ENCODE data around the gene JAML. TPM values are rescaled to one million over a fixed set of nuclear protein-coding genes. Genes with fewer than 3 reads are reported as not detected.

The JAML gene
- total and polyA plus RNA-seq, 2 experiments from 2014 or later = 0.56 to 1.0 TPM

DNA sequence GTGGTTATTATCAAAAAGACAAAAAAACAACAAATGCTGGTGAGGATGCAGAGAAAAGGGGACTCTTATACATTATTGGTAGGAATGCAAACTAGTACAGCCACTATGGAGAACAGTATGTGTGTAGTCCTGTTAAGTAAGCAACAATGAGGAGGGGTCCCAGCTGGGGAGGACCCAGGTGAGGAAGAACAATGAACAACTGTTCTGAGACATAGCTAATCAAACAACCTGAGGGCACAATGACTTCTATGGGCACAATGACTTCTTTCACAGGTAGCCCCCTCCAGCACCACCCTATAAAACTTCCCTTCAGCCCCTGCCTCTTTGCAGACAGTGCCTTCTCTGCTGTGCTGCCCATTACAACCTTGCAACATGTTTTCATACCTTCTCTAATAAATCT lies 5.6 kb downstream of the JAML start (continued):
- TF ChIP-seq, protein P1, sequence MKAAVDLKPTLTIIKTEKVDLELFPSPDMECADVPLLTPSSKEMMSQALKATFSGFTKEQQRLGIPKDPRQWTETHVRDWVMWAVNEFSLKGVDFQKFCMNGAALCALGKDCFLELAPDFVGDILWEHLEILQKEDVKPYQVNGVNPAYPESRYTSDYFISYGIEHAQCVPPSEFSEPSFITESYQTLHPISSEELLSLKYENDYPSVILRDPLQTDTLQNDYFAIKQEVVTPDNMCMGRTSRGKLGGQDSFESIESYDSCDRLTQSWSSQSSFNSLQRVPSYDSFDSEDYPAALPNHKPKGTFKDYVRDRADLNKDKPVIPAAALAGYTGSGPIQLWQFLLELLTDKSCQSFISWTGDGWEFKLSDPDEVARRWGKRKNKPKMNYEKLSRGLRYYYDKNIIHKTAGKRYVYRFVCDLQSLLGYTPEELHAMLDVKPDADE (IDR thresholded peaks at IDR 0.05) = no peak
- TF ChIP-seq EZH2 (IDR thresholded peaks at IDR 0.05; ENCODE audit: low read depth, unreplicated experiment) (no peak), EZH2phosphoT487 (IDR thresholded peaks at IDR 0.05; ENCODE audit: unreplicated experiment) (no peak), NANOG (IDR thresholded peaks at IDR 0.05; ENCODE audit: borderline replicate concordance) (no peak)

DNA sequence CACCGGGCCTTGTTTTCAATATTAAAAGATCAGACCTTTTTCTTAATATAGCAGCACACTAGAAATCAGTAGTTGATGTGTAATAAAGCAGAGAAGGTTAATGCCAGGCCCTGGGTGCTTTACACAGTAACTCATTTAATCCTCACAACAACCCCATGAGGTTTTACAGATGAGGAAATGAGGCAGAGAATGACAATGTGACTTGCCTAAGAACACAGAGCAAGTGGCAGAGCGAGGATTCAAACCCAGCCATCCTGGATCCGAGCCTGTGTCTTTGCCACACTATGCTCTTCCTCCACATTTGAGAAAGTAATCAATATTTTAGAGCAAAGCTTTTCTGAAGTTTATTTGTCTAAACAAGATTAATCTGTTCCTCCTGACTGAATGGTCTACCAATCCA lies 7.2 kb downstream of the JAML start:
- Histone ChIP-seq H3K9me2 (ENCODE audit: insufficient read depth) (peaks cover 4% of the 10 kb centered on the region; the same call in 1 of the 2 replicates), H3K27ac (ENCODE audit: low read depth) (no peak overlapping the region), H3F3A (replicated peaks; ENCODE audit: low read depth) (no peaks in the 10 kb centered on the region), H3K4me2 (no peak overlapping the region), H4K20me1 (replicated peaks; ENCODE audit: insufficient read depth) (no peaks in the 10 kb centered on the region), H2AFZ (peak overlapping the region; percentile 67; the same call in 1 of the 2 replicates), H3K27me3 (ENCODE audit: insufficient read depth) (no peaks in the 10 kb centered on the region), H3K4me1 (ENCODE audit: insufficient read depth) (peaks cover 22% of the 10 kb centered on the region), H3K79me2 (replicated peaks; ENCODE audit: insufficient read depth) (no peaks in the 10 kb centered on the region), H3K36me3 (ENCODE audit: insufficient read depth) (no peaks in the 10 kb centered on the region), H3K4me3 (no peak overlapping the region)
- TF ChIP-seq, protein P2, sequence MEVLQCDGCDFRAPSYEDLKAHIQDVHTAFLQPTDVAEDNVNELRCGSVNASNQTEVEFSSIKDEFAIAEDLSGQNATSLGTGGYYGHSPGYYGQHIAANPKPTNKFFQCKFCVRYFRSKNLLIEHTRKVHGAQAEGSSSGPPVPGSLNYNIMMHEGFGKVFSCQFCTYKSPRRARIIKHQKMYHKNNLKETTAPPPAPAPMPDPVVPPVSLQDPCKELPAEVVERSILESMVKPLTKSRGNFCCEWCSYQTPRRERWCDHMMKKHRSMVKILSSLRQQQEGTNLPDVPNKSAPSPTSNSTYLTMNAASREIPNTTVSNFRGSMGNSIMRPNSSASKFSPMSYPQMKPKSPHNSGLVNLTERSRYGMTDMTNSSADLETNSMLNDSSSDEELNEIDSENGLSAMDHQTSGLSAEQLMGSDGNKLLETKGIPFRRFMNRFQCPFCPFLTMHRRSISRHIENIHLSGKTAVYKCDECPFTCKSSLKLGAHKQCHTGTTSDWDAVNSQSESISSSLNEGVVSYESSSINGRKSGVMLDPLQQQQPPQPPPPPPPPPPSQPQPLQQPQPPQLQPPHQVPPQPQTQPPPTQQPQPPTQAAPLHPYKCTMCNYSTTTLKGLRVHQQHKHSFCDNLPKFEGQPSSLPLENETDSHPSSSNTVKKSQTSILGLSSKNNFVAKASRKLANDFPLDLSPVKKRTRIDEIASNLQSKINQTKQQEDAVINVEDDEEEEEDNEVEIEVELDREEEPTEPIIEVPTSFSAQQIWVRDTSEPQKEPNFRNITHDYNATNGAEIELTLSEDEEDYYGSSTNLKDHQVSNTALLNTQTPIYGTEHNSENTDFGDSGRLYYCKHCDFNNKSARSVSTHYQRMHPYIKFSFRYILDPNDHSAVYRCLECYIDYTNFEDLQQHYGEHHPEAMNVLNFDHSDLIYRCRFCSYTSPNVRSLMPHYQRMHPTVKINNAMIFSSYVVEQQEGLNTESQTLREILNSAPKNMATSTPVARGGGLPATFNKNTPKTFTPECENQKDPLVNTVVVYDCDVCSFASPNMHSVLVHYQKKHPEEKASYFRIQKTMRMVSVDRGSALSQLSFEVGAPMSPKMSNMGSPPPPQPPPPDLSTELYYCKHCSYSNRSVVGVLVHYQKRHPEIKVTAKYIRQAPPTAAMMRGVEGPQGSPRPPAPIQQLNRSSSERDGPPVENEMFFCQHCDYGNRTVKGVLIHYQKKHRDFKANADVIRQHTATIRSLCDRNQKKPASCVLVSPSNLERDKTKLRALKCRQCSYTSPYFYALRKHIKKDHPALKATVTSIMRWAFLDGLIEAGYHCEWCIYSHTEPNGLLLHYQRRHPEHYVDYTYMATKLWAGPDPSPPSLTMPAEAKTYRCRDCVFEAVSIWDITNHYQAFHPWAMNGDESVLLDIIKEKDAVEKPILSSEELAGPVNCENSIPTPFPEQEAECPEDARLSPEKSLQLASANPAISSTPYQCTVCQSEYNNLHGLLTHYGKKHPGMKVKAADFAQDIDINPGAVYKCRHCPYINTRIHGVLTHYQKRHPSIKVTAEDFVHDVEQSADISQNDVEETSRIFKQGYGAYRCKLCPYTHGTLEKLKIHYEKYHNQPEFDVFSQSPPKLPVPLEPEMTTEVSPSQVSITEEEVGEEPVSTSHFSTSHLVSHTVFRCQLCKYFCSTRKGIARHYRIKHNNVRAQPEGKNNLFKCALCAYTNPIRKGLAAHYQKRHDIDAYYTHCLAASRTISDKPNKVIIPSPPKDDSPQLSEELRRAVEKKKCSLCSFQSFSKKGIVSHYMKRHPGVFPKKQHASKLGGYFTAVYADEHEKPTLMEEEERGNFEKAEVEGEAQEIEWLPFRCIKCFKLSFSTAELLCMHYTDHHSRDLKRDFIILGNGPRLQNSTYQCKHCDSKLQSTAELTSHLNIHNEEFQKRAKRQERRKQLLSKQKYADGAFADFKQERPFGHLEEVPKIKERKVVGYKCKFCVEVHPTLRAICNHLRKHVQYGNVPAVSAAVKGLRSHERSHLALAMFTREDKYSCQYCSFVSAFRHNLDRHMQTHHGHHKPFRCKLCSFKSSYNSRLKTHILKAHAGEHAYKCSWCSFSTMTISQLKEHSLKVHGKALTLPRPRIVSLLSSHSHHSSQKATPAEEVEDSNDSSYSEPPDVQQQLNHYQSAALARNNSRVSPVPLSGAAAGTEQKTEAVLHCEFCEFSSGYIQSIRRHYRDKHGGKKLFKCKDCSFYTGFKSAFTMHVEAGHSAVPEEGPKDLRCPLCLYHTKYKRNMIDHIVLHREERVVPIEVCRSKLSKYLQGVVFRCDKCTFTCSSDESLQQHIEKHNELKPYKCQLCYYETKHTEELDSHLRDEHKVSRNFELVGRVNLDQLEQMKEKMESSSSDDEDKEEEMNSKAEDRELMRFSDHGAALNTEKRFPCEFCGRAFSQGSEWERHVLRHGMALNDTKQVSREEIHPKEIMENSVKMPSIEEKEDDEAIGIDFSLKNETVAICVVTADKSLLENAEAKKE (CRISPR knock-in tag; IDR thresholded peaks at IDR 0.05) = no peak
- TF ChIP-seq, protein P3, sequence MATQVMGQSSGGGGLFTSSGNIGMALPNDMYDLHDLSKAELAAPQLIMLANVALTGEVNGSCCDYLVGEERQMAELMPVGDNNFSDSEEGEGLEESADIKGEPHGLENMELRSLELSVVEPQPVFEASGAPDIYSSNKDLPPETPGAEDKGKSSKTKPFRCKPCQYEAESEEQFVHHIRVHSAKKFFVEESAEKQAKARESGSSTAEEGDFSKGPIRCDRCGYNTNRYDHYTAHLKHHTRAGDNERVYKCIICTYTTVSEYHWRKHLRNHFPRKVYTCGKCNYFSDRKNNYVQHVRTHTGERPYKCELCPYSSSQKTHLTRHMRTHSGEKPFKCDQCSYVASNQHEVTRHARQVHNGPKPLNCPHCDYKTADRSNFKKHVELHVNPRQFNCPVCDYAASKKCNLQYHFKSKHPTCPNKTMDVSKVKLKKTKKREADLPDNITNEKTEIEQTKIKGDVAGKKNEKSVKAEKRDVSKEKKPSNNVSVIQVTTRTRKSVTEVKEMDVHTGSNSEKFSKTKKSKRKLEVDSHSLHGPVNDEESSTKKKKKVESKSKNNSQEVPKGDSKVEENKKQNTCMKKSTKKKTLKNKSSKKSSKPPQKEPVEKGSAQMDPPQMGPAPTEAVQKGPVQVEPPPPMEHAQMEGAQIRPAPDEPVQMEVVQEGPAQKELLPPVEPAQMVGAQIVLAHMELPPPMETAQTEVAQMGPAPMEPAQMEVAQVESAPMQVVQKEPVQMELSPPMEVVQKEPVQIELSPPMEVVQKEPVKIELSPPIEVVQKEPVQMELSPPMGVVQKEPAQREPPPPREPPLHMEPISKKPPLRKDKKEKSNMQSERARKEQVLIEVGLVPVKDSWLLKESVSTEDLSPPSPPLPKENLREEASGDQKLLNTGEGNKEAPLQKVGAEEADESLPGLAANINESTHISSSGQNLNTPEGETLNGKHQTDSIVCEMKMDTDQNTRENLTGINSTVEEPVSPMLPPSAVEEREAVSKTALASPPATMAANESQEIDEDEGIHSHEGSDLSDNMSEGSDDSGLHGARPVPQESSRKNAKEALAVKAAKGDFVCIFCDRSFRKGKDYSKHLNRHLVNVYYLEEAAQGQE (IDR thresholded peaks at IDR 0.05; ENCODE audit: unreplicated experiment) = no peak
- Mint-ChIP-seq H3K4me3 (no peak overlapping the region), H3K4me1 (peaks cover 24% of the 10 kb centered on the region), H3K9me3 (no peaks in the 10 kb centered on the region), H3K27ac (no peak overlapping the region), H3K27me3 (ENCODE audit: insufficient read depth, low read depth, poor library complexity) (peaks cover 7% of the 10 kb centered on the region), H3K36me3 (ENCODE audit: low read depth) (no peaks in the 10 kb centered on the region)
- ATAC-seq (no peak), DNase-seq (ENCODE audit: low spot score) (no peak)
